K562 (cell line): ENCODE data around the gene MAP7D1. TPM values are rescaled to one million over a fixed set of nuclear protein-coding genes. Genes with fewer than 3 reads are reported as not detected.
A peak's percentile ranks its signal among the peaks of the same experiment; 100 is the strongest.

Experiments used
- ARID3A ChIP-seq: IDR thresholded peaks from 2 replicates; pipeline ENCODE4 v1.6.1; 2012; ENCODE audit warnings: low read depth, low read length, improper control_type of control experiment, borderline replicate concordance
- CREBBP ChIP-seq: IDR thresholded peaks from one replicate; pipeline ENCODE4 v1.6.1; 2012; ENCODE audit warnings: low read depth, mild to moderate bottlenecking, control low read depth, inconsistent platforms, low read length
- ETS1 ChIP-seq: conservative IDR thresholded peaks from 2 replicates; pipeline ENCODE4 v1.6.1; 2011; ENCODE audit warnings: low read depth, mild to moderate bottlenecking, low read length; ENCODE audit not compliant: control insufficient read depth
- GABPB2 ChIP-seq: fragments of 250-450 bp; sonication (Bioruptor Pico); conservative IDR thresholded peaks from 2 replicates; pipeline ENCODE4 v1.5.1; 2021; ENCODE audit warnings: mild to moderate bottlenecking
- GTF2F1 ChIP-seq: IDR thresholded peaks from 2 replicates; pipeline ENCODE4 v1.6.1; 2011; ENCODE audit warnings: low read depth, low read length, improper control_type of control experiment
- MED1 ChIP-seq: sonication (generic); formaldehyde crosslinking; IDR thresholded peaks from 2 replicates; pipeline ENCODE4 v1.8.1; 2023; ENCODE audit warnings: missing genetic modification reagents, borderline replicate concordance
- MIER1 ChIP-seq: fragments of 450-650 bp; IDR thresholded peaks from 2 replicates; pipeline ENCODE4 v1.6.1; 2016; ENCODE audit warnings: antibody characterized with exemption, mild to moderate bottlenecking, low read depth
- MITF ChIP-seq: IDR thresholded peaks from 2 replicates; pipeline ENCODE4 v1.6.1; 2014; ENCODE audit warnings: antibody characterized with exemption
- MLLT1 ChIP-seq, 2 experiments: fragments of 450-650 bp; IDR thresholded peaks; 2 replicates each; pipeline ENCODE4 v1.6.1; 2016
- MTA3 ChIP-seq: fragments of 450-650 bp; formaldehyde crosslinking; IDR thresholded peaks from 2 replicates; pipeline ENCODE4 v1.6.1; 2017; ENCODE audit warnings: mild to moderate bottlenecking, borderline replicate concordance
- PTRF ChIP-seq: fragments of 450-650 bp; IDR thresholded peaks from 2 replicates; pipeline ENCODE4 v1.6.1; 2016; ENCODE audit warnings: mild to moderate bottlenecking, missing genetic modification characterization, missing compliant biosample characterization
- RUNX1 ChIP-seq: sonication (generic); IDR thresholded peaks from 2 replicates; pipeline ENCODE4 v1.6.1; 2016; ENCODE audit warnings: antibody characterized with exemption, low read depth
- SIRT6 ChIP-seq: IDR thresholded peaks from one replicate; pipeline ENCODE4 v1.6.1; 2012; ENCODE audit warnings: low read depth, mild to moderate bottlenecking, control low read depth, inconsistent platforms, low read length, moderate library complexity
- TAF1 ChIP-seq: IDR thresholded peaks from 2 replicates; pipeline ENCODE4 v1.6.1; 2011; ENCODE audit warnings: mild to moderate bottlenecking, low read length, moderate library complexity; ENCODE audit not compliant: insufficient read depth, control insufficient read depth, severe bottlenecking; ENCODE audit errors: extremely low read depth
- ZNF174 ChIP-seq: fragments of 250-450 bp; sonication (Bioruptor Pico); IDR thresholded peaks from 2 replicates; pipeline ENCODE4 v1.4.0; 2020; ENCODE audit warnings: mild to moderate bottlenecking
- ZNF24 ChIP-seq: fragments of 450-650 bp; IDR thresholded peaks from 2 replicates; pipeline ENCODE4 v1.6.1; 2016
- ZNF408 ChIP-seq: fragments of 250-450 bp; sonication (Bioruptor Pico); IDR thresholded peaks from 2 replicates; pipeline ENCODE4 v1.4.0; 2020; ENCODE audit warnings: low read depth, mild to moderate bottlenecking, moderate library complexity
- ZNF584 ChIP-seq: fragments of 200-800 bp; sonication (Bioruptor generic); IDR thresholded peaks from 2 replicates; pipeline ENCODE4 v1.6.1; 2016; ENCODE audit warnings: low read depth, mild to moderate bottlenecking, missing genetic modification characterization, missing compliant biosample characterization
- ZNF77 ChIP-seq: fragments of 250-450 bp; sonication (Bioruptor Pico); IDR thresholded peaks from 2 replicates; pipeline ENCODE4 v1.5.0; 2020
- polyA plus RNA-seq, 8 experiments: library from polyadenylated mRNA; depleted of rRNA in 4 of 8; stranded (reverse) in 5 of 8; unstranded in 3 of 8; fragments of >200 nt; fragmentation: Nextera tagmentation in 2 of 8; fragmentation: Illumina TruSeq in 1 of 8; extraction: Ambion mirVana in 2 of 8; extraction: Trizol in 1 of 8; gene quantifications; 2 replicates each; pipeline versions ENCODE4 v1.2.1 to v1.2.3, GENCODE V29; 2011 to 2014; ENCODE audit warnings: inconsistent platforms in 1 of 8, missing spikeins in 1 of 8
- total RNA-seq, 7 experiments: library from RNA; depleted of rRNA in 6 of 7; stranded (reverse); fragments of >200 nt in 6 of 7; fragmentation: Illumina TruSeq in 2 of 7; extraction: Trizol in 2 of 7; gene quantifications; 2 replicates each; pipeline versions ENCODE4 v1.2.1 to v1.2.3, GENCODE V29; 2011 to 2021; ENCODE audit warnings: low replicate concordance in 1 of 7
- TF ChIP-seq, protein P1 (sequence below), 3 experiments: fragments of 200-800 bp in 1 of 3; sonication (Bioruptor generic) in 1 of 3; sonication (generic) in 1 of 3; formaldehyde crosslinking in 1 of 3; IDR thresholded peaks; 2 replicates each; pipeline versions ENCODE4 v1.6.1 to v1.8.0; 2016 to 2022; ENCODE audit warnings: mild to moderate bottlenecking in 2 of 3, missing compliant biosample characterization in 2 of 3, missing genetic modification characterization in 2 of 3, missing genetic modification reagents in 1 of 3

Gene MAP7D1
- total and polyA plus RNA-seq, 9 of the 15 experiments (the other 6 are each of a cell fraction or from before 2014, with no cell fraction given) = 3.6 to 108 (median 34.5) TPM

DNA sequence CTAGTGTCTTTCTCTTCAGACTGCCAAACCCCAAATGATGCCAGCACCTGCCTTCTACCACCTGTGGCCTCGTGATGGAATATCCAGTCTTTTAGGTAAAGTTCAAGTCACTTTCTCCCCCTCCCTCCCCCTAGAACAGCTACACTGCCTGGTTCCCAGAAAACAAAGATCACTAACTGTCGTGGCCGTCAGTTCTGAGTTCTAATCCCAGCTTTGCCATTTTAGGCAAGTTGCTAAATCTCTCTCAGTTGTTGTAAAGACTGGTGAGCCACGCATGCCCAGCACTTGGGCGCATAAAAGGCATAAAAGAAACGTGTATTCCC is 6.0 kb upstream of the MAP7D1 start (continued):
- no peak for TF ChIP-seq GABPB2 (CRISPR knock-in tag)
- 0 out of 4 replicates have a peak, but pooled peaks of 1 of the 2 experiments have one; percentile 6 for TF ChIP-seq MLLT1 (IDR thresholded peaks at IDR 0.05)
- no peak for TF ChIP-seq MED1 (CRISPR knock-in tag)
- no peak for TF ChIP-seq ZNF77
- TF ChIP-seq ZNF584 = no peak
- no peak for TF ChIP-seq ZNF24
- TF ChIP-seq CREBBP = no peak
- TF ChIP-seq MIER1 = no peak
- TF ChIP-seq SIRT6 = no peak
- TF ChIP-seq GTF2F1 = no peak
- TF ChIP-seq MTA3 = no peak
- TF ChIP-seq TAF1 = no peak
- no peak for TF ChIP-seq ARID3A
- no peak for TF ChIP-seq PTRF (tag)
- no peak for TF ChIP-seq ETS1
- no peak for TF ChIP-seq ZNF174 (CRISPR knock-in tag)
- TF ChIP-seq, protein P1, sequence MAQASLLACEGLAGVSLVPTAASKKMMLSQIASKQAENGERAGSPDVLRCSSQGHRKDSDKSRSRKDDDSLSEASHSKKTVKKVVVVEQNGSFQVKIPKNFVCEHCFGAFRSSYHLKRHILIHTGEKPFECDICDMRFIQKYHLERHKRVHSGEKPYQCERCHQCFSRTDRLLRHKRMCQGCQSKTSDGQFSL (CRISPR knock-in tag; IDR thresholded peaks at IDR 0.05) = no peak
- TF ChIP-seq, protein P1 (tag; IDR thresholded peaks at IDR 0.05) = no peak
- TF ChIP-seq MITF = 0 out of 2 replicates have a peak, but pooled peaks have one; percentile 1
- TF ChIP-seq RUNX1 = no peak
- TF ChIP-seq ZNF408 = no peak
